Endodermal cell (in vitro differentiated cells): ENCODE measurements around the gene CRELD1. TPM values are rescaled to one million over a fixed set of nuclear protein-coding genes. Genes with fewer than 3 reads are reported as not detected.
"Not testable (repeated sequence)": the region's sequence is repeated elsewhere in the genome, so short reads cannot be mapped to it uniquely, and the experiment has no call there.

Experiments used
- DNase-seq: peaks from one replicate; pipeline ENCODE4 v3.0.0-alpha.2; 2017
- H3K27ac ChIP-seq: 2 replicates; pipeline ENCODE4 v1.5.1; 2013; ENCODE audit warnings: mild to moderate bottlenecking, low read depth, low read length, moderate library complexity
- H3K27me3 ChIP-seq: 2 replicates; pipeline ENCODE4 v1.6.1; 2013; ENCODE audit warnings: mild to moderate bottlenecking, low read length, moderate library complexity; ENCODE audit not compliant: insufficient read depth, control insufficient read depth, poor library complexity, severe bottlenecking
- H3K36me3 ChIP-seq: 2 replicates; pipeline ENCODE4 v1.7.0; 2013; ENCODE audit warnings: mild to moderate bottlenecking, low read length, moderate library complexity; ENCODE audit not compliant: control insufficient read depth, insufficient read depth
- H3K4me1 ChIP-seq: one replicate; pipeline ENCODE4 v1.7.0; 2013; ENCODE audit warnings: low read length; ENCODE audit not compliant: control insufficient read depth, insufficient read depth
- H3K4me3 ChIP-seq: 2 replicates; pipeline ENCODE4 v1.5.1; 2013; ENCODE audit warnings: mild to moderate bottlenecking, low read length, moderate library complexity
- H3K9ac ChIP-seq: 2 replicates; pipeline ENCODE4 v1.6.1; 2013; ENCODE audit warnings: mild to moderate bottlenecking, low read length, moderate library complexity; ENCODE audit not compliant: poor library complexity, severe bottlenecking; ENCODE audit errors: extremely low read depth
- H3K9me3 ChIP-seq: 2 replicates; pipeline ENCODE4 v1.6.1; 2013; ENCODE audit warnings: mild to moderate bottlenecking, low read length, moderate library complexity; ENCODE audit not compliant: control insufficient read depth
- H3K27ac Mint-ChIP-seq: 2 replicates; pipeline ENCODE4 v1.8.0; 2020; ENCODE audit warnings: mixed read lengths
- H3K27me3 Mint-ChIP-seq: 2 replicates; pipeline ENCODE4 v1.8.0; 2021; ENCODE audit warnings: mild to moderate bottlenecking, mixed read lengths; ENCODE audit not compliant: insufficient read depth
- H3K36me3 Mint-ChIP-seq: 2 replicates; pipeline ENCODE4 v1.8.0; 2020; ENCODE audit warnings: low read depth, mixed read lengths
- H3K4me1 Mint-ChIP-seq: 2 replicates; pipeline ENCODE4 v1.8.0; 2020; ENCODE audit warnings: mixed read lengths
- H3K4me3 Mint-ChIP-seq: 2 replicates; pipeline ENCODE4 v1.8.0; 2020; ENCODE audit warnings: mild to moderate bottlenecking, moderate library complexity, mixed read lengths
- H3K9me3 Mint-ChIP-seq: 2 replicates; pipeline ENCODE4 v1.8.0; 2020; ENCODE audit warnings: mild to moderate bottlenecking, mixed read lengths
- CTCF ChIP-seq: fragments of 200-600 bp; sonication (generic); conservative IDR thresholded peaks from 2 replicates; pipeline ENCODE4 v1.5.0; 2021; ENCODE audit warnings: antibody characterized with exemption, mild to moderate bottlenecking
- WGBS, 2 experiments: methylation state at CpG; one replicate each; pipeline versions ENCODE4 v1.1.5 to v1.1.7; 2013; ENCODE audit warnings: missing lambda C conversion rate in 2 of 2, mixed read lengths in 1 of 2; ENCODE audit not compliant: insufficient coverage in 1 of 2, insufficient read length in 1 of 2; 5-methylcytosine and 5-hydroxymethylcytosine counted together
- total RNA-seq, 2 donors: library from RNA; stranded (reverse); fragmentation: NEBNext Ultra II Directional in 1 of 2; extraction: Animal tissue kit (Norgen Biotek cat#: 25700) in 1 of 2; gene quantifications; 2 replicates in 1 of 2; 3 replicates in 1 of 2; pipeline ENCODE4 v1.2.1, GENCODE V29; 2021

The CRELD1 gene
- total RNA-seq, 2 donors from 2014 or later: 35.7 to 43.2 TPM

- no peak for TF ChIP-seq CTCF
- no peak for DNase-seq
- Mint-ChIP-seq H3K27me3 (no peaks in the 10 kb centered on the region), H3K27ac (no peak overlapping the region), H3K9me3 (peaks cover 4% of the 10 kb centered on the region), H3K36me3 (peaks cover 44% of the 10 kb centered on the region), H3K4me3 (no peak overlapping the region), H3K4me1 (peaks cover 13% of the 10 kb centered on the region)
- no peaks in the 10 kb centered on the region for H3K9me3 ChIP-seq
- no peaks in the 10 kb centered on the region for H3K4me1 ChIP-seq
- WGBS, 2 experiments: 94 to 97% methylated on average over 8 to 13 of the region's 13 CpGs
- peaks cover 38% of the 10 kb centered on the region for H3K36me3 ChIP-seq
- no peak overlapping the region for H3K4me3 ChIP-seq
- H3K9ac ChIP-seq: no peak overlapping the region
- H3K27me3 ChIP-seq: no peaks in the 10 kb centered on the region
- no peak overlapping the region for H3K27ac ChIP-seq
These were observed 4.0 kb downstream of the CRELD1 start for GRCh38 chr3:9937486-9938238.

- 83% methylated on average over 1 of the region's 2 CpGs; no CpG with 5 or more reads in 1 of the 2 experiments for WGBS, 2 experiments
- no peak overlapping the region for H3K4me3 Mint-ChIP-seq
- peaks cover 48% of the 10 kb centered on the region for H3K36me3 Mint-ChIP-seq
- peaks cover 11% of the 10 kb centered on the region for H3K4me1 Mint-ChIP-seq
- H3K9me3 Mint-ChIP-seq: peaks cover 4% of the 10 kb centered on the region
- TF ChIP-seq CTCF: no peak
- peak overlapping the region; percentile 52 for H3K27ac Mint-ChIP-seq
- no peaks in the 10 kb centered on the region for H3K4me1 ChIP-seq
- no peak overlapping the region for H3K9ac ChIP-seq
- no peak overlapping the region for H3K4me3 ChIP-seq
- DNase-seq: no peak
- H3K36me3 ChIP-seq: peaks cover 38% of the 10 kb centered on the region
- H3K27me3 ChIP-seq: no peaks in the 10 kb centered on the region
- no peaks in the 10 kb centered on the region for H3K9me3 ChIP-seq
- H3K27ac ChIP-seq: no peak overlapping the region
- H3K27me3 Mint-ChIP-seq: no peaks in the 10 kb centered on the region
These were observed 5.3 kb downstream of the CRELD1 start for GRCh38 chr3:9938966-9939365.

- not testable (repeated sequence) for H3K27ac ChIP-seq, H3K9ac ChIP-seq, H3K4me1 Mint-ChIP-seq, DNase-seq, H3K9me3 Mint-ChIP-seq, H3K27ac Mint-ChIP-seq, H3K4me1 ChIP-seq, H3K4me3 ChIP-seq, H3K4me3 Mint-ChIP-seq, H3K9me3 ChIP-seq, H3K27me3 ChIP-seq, H3K27me3 Mint-ChIP-seq
- peaks cover 50% of the 10 kb centered on the region for H3K36me3 Mint-ChIP-seq
- H3K36me3 ChIP-seq: peaks cover 38% of the 10 kb centered on the region
- 74 to 95% methylated on average over 3 to 23 of the region's 32 CpGs for WGBS, 2 experiments
These were observed 6.3 kb downstream of the CRELD1 start for GRCh38 chr3:9939906-9940305.
